GM23338 (cell line): ENCODE measurements around the gene UHRF1. TPM values are rescaled to one million over a fixed set of nuclear protein-coding genes. Genes with fewer than 3 reads are reported as not detected.

Source experiments
- ATAC-seq: fragments of 200-7000 bp; cut with Tn5 transposase; 3 replicates; pipeline ENCODE4 v1.9.1; 2020
- DNase-seq: peaks from one replicate; pipeline ENCODE4 v3.0.0-alpha.2; 2015; ENCODE audit warnings: low spot score
- H2AFZ ChIP-seq: fragments of 200-600 bp; sonication (generic); 2 replicates; pipeline ENCODE4 v1.8.0; 2016; ENCODE audit warnings: antibody characterized with exemption, mild to moderate bottlenecking, moderate library complexity
- H3F3A ChIP-seq: fragments of 200-600 bp; sonication (generic); replicated peaks from 2 replicates; pipeline ENCODE4 v1.8.0; 2017; ENCODE audit warnings: antibody characterized with exemption, mixed run types, low read depth
- H3K27ac ChIP-seq: fragments of 200-600 bp; sonication (generic); 2 replicates; pipeline ENCODE4 v1.6.1; 2016; ENCODE audit warnings: low read depth
- H3K27me3 ChIP-seq: fragments of 200-600 bp; sonication (generic); 2 replicates; pipeline ENCODE4 v1.8.0; 2016; ENCODE audit warnings: mild to moderate bottlenecking, mixed run types, moderate library complexity; ENCODE audit not compliant: insufficient read depth
- H3K36me3 ChIP-seq: fragments of 200-600 bp; sonication (generic); 2 replicates; pipeline ENCODE4 v1.8.0; 2016; ENCODE audit warnings: mild to moderate bottlenecking; ENCODE audit not compliant: insufficient read depth
- H3K4me1 ChIP-seq: fragments of 200-600 bp; sonication (generic); 2 replicates; pipeline ENCODE4 v1.8.0; 2016; ENCODE audit warnings: mild to moderate bottlenecking, moderate library complexity; ENCODE audit not compliant: insufficient read depth
- H3K4me2 ChIP-seq: fragments of 200-600 bp; sonication (generic); 2 replicates; pipeline ENCODE4 v1.7.1; 2017; ENCODE audit warnings: mixed run types
- H3K4me3 ChIP-seq: fragments of 200-600 bp; sonication (generic); 2 replicates; pipeline ENCODE4 v1.6.1; 2016; ENCODE audit warnings: mixed run types
- H3K79me2 ChIP-seq: fragments of 200-600 bp; sonication (generic); replicated peaks from 2 replicates; pipeline ENCODE4 v1.8.0; 2017; ENCODE audit warnings: mild to moderate bottlenecking; ENCODE audit not compliant: insufficient read depth
- H3K9me2 ChIP-seq: fragments of 200-600 bp; sonication (generic); 2 replicates; pipeline ENCODE4 v1.8.0; 2017; ENCODE audit not compliant: insufficient read depth
- H4K20me1 ChIP-seq: fragments of 200-600 bp; sonication (generic); replicated peaks from 2 replicates; pipeline ENCODE4 v1.8.0; 2017; ENCODE audit warnings: mild to moderate bottlenecking; ENCODE audit not compliant: insufficient read depth
- H3K27ac Mint-ChIP-seq: 2 replicates; pipeline ENCODE4 v1.8.0; 2020; ENCODE audit warnings: inconsistent platforms, mild to moderate bottlenecking, moderate library complexity, mixed read lengths
- H3K27me3 Mint-ChIP-seq: 3 replicates; pipeline ENCODE4 v1.8.0; 2022; ENCODE audit warnings: low read depth, mild to moderate bottlenecking, moderate library complexity, mixed read lengths, inconsistent platforms; ENCODE audit not compliant: insufficient read depth, poor library complexity
- H3K36me3 Mint-ChIP-seq: 3 replicates; pipeline ENCODE4 v1.8.0; 2021; ENCODE audit warnings: low read depth, mild to moderate bottlenecking, inconsistent platforms, moderate library complexity, mixed read lengths
- H3K4me1 Mint-ChIP-seq: 3 replicates; pipeline ENCODE4 v1.8.0; 2020; ENCODE audit warnings: mild to moderate bottlenecking, inconsistent platforms, mixed read lengths
- H3K4me3 Mint-ChIP-seq: 3 replicates; pipeline ENCODE4 v1.8.0; 2021; ENCODE audit warnings: moderate library complexity, mild to moderate bottlenecking, inconsistent platforms, mixed read lengths
- H3K9me3 Mint-ChIP-seq: 3 replicates; pipeline ENCODE4 v1.8.0; 2020; ENCODE audit warnings: moderate library complexity, mild to moderate bottlenecking, inconsistent platforms, mixed read lengths
- CREB1 ChIP-seq: fragments of 250-450 bp; sonication (Bioruptor Pico); IDR thresholded peaks from 2 replicates; pipeline ENCODE4 v1.5.0; 2020; ENCODE audit warnings: low read depth, mild to moderate bottlenecking, moderate library complexity
- ETS1 ChIP-seq: IDR thresholded peaks from 2 replicates; pipeline ENCODE4 v1.6.1; 2016; ENCODE audit warnings: antibody characterized with exemption
- POLR2AphosphoS5 ChIP-seq: IDR thresholded peaks from 2 replicates; pipeline ENCODE4 v1.6.1; 2016; ENCODE audit warnings: antibody characterized with exemption, low read depth
- REST ChIP-seq: IDR thresholded peaks from one replicate; pipeline ENCODE4 v1.6.1; 2018; ENCODE audit warnings: antibody characterized with exemption; ENCODE audit not compliant: unreplicated experiment
- STAT1 ChIP-seq: IDR thresholded peaks from one replicate; pipeline ENCODE4 v1.6.1; 2016; ENCODE audit warnings: antibody characterized with exemption; ENCODE audit not compliant: unreplicated experiment
- ZNF462 ChIP-seq: fragments of 250-450 bp; sonication (Bioruptor Pico); IDR thresholded peaks from 2 replicates; pipeline ENCODE4 v1.5.0; 2020; ENCODE audit warnings: mild to moderate bottlenecking, moderate library complexity
- long read RNA-seq: library from polyadenylated mRNA; unstranded; transcript quantifications from one replicate; pipeline ENCODE4 v2.0.0, GENCODE V29; 2020; ENCODE audit not compliant: unreplicated experiment
- polyA plus RNA-seq: library from polyadenylated mRNA; unstranded; fragments of >200 nt; fragmentation: Nextera tagmentation; extraction: Ambion mirVana; gene quantifications from 2 replicates; pipeline ENCODE4 v1.2.1, GENCODE V29; 2016
- total RNA-seq: library from RNA; depleted of rRNA; stranded (reverse); fragments of >200 nt; shearing (Covaris generic); gene quantifications from 2 replicates; pipeline ENCODE4 v1.2.3, GENCODE V29; 2014; rRNA removed
- TF ChIP-seq, protein P1 (sequence below), 2 experiments: fragments of 200-600 bp in 1 of 2; sonication (generic) in 1 of 2; conservative IDR thresholded peaks; 2 replicates each; pipeline versions ENCODE4 v1.5.1 to v1.6.1; 2016 to 2017; ENCODE audit warnings: antibody characterized with exemption in 2 of 2, low read depth in 2 of 2, mild to moderate bottlenecking in 2 of 2, moderate library complexity in 1 of 2

The UHRF1 gene
- total RNA-seq, result 40.9 and 45.7 TPM in 2 replicates
- polyA plus RNA-seq, result 20.3 and 24.5 TPM in 2 replicates
- long read RNA-seq, partial matches to known transcripts, result 1 of 4 reads
- long read RNA-seq, other reads (novel, unspliced or antisense), result 1 of 4 reads

GRCh38 chr19:4909156-4909896, at the start of gene UHRF1:
TSS of gene UHRF1 (plus strand) at chr19:4909501. CDS start at chr19:4910886, 1,385 bp downstream.
- Mint-ChIP-seq H3K4me3 (peak within 1 kb of the TSS; percentile 88), H3K27ac (no peak within 1 kb of the TSS; the same call in 1 of the 2 replicates), H3K4me1 (peaks cover 23% of the 10 kb centered on the region), H3K9me3 (no peaks in the 10 kb centered on the region), H3K36me3 (peaks cover 31% of the 10 kb centered on the region), H3K27me3 (peaks cover 13% of the 10 kb centered on the region)
- peak; percentile 44 for DNase-seq
- peak within 1 kb of the TSS; percentile 83 for H3K4me2 ChIP-seq
- no peaks in the 10 kb centered on the region for H3K9me2 ChIP-seq
- peak within 1 kb of the TSS; percentile 86 for H2AFZ ChIP-seq
- peaks cover 21% of the 10 kb centered on the region for H4K20me1 ChIP-seq
- H3K36me3 ChIP-seq, result 0 out of 2 replicates have a peak, but pooled peaks cover 6% of the 10 kb centered on the region
- TF ChIP-seq ZNF462 (CRISPR knock-in tag) (no peak), REST (no peak), STAT1 (no peak), ETS1 (no peak), CREB1 (no peak), POLR2AphosphoS5 (peak; percentile 29; the same call in 1 of the 2 replicates)
- TF ChIP-seq, protein P1, sequence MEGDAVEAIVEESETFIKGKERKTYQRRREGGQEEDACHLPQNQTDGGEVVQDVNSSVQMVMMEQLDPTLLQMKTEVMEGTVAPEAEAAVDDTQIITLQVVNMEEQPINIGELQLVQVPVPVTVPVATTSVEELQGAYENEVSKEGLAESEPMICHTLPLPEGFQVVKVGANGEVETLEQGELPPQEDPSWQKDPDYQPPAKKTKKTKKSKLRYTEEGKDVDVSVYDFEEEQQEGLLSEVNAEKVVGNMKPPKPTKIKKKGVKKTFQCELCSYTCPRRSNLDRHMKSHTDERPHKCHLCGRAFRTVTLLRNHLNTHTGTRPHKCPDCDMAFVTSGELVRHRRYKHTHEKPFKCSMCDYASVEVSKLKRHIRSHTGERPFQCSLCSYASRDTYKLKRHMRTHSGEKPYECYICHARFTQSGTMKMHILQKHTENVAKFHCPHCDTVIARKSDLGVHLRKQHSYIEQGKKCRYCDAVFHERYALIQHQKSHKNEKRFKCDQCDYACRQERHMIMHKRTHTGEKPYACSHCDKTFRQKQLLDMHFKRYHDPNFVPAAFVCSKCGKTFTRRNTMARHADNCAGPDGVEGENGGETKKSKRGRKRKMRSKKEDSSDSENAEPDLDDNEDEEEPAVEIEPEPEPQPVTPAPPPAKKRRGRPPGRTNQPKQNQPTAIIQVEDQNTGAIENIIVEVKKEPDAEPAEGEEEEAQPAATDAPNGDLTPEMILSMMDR (conservative IDR thresholded peaks at IDR 0.05; ENCODE audit: low read depth in 2 of 2), result no peak
- H3K4me3 ChIP-seq, result peak within 1 kb of the TSS; percentile 69
- H3K27ac ChIP-seq, result no peak within 1 kb of the TSS
- peak; percentile 68 for ATAC-seq
- H3K27me3 ChIP-seq, result peaks cover 20% of the 10 kb centered on the region; the same call in 1 of the 2 replicates
- H3K79me2 ChIP-seq, result peaks cover 28% of the 10 kb centered on the region
- H3F3A ChIP-seq, result peaks cover 25% of the 10 kb centered on the region
- peaks cover 22% of the 10 kb centered on the region for H3K4me1 ChIP-seq
